GM12873 (cell line): ENCODE measurements around the gene DEPP1.

Experiments used
- CTCF ChIP-seq: IDR thresholded peaks from 2 replicates; pipeline ENCODE4 v1.5.1; 2012; ENCODE audit warnings: low read depth, mild to moderate bottlenecking, moderate library complexity, low read length, control low read depth; ENCODE audit not compliant: insufficient read depth; ENCODE audit errors: missing control alignments

The DEPP1 gene

GRCh38 chr10:44966129-44966815, 12.3 kb downstream of the DEPP1 start:
- no peak for TF ChIP-seq CTCF

- peak; percentile 3 for TF ChIP-seq CTCF
Observed at GRCh38 chr10:44965651-44966097, 12.9 kb downstream of the DEPP1 start.

GRCh38 chr10:44965104-44965503, 13.5 kb downstream of the DEPP1 start:
- no peak for TF ChIP-seq CTCF

GRCh38 chr10:44963772-44964633, 14.6 kb downstream of the DEPP1 start:
- no peak for TF ChIP-seq CTCF

GRCh38 chr10:44962870-44963738, 15.5 kb downstream of the DEPP1 start:
- TF ChIP-seq CTCF, result peak; percentile 59

- no peak for TF ChIP-seq CTCF
Observed at GRCh38 chr10:44961931-44962750, 16.5 kb downstream of the DEPP1 start.
